NCI-H2081 treated with DMSO at 0.1 percent for 48 hours (cell line): ENCODE results near the gene HYAL2.
"Not testable (repeated sequence)": the region's sequence is repeated elsewhere in the genome, so short reads cannot be mapped to it uniquely, and the experiment has no call there.

Experiments
- DNase-seq: peaks from one replicate; lab custom pipeline; 2025; lab: John Stamatoyannopoulos, UW

The HYAL2 gene

GRCh38 chr3:50312041-50312440 is 10.5 kb downstream of the HYAL2 start:
- not testable (repeated sequence) for DNase-seq

- no peak for DNase-seq
Measured at GRCh38 chr3:50304601-50305000, 17.9 kb downstream of the HYAL2 start.

GRCh38 chr3:50303013-50303815 is 19.3 kb downstream of the HYAL2 start, which contains the start of gene HYAL1:
Gene HYAL1 (minus strand): TSS chr3:50303574. CDS start chr3:50302956, 618 bp downstream.
- DNase-seq = no peak

- no peak for DNase-seq
Measured at GRCh38 chr3:50302095-50303012, 20.2 kb downstream of the HYAL2 start.

- DNase-seq = no peak
Measured at GRCh38 chr3:50300681-50301254, 21.8 kb downstream of the HYAL2 start.

GRCh38 chr3:50299929-50300680 is 22.4 kb downstream of the HYAL2 start:
- DNase-seq = no peak

GRCh38 chr3:50299638-50299928 is 23.0 kb downstream of the HYAL2 start:
- DNase-seq = no peak

GRCh38 chr3:50298836-50299637 is 23.5 kb downstream of the HYAL2 start, which contains the start of the genes HYAL3 and NAA80:
Gene HYAL3 (minus strand): TSS chr3:50299405. CDS start chr3:50295602, 3,803 bp downstream.
Gene NAA80 (minus strand): TSS chr3:50299405. CDS start chr3:50297463, 1,942 bp downstream.
- peak; percentile 73 for DNase-seq

- no peak for DNase-seq
Measured at GRCh38 chr3:50297896-50298725, 24.4 kb downstream of the HYAL2 start.

GRCh38 chr3:50297384-50297775 is 25.2 kb downstream of the HYAL2 start:
- DNase-seq = no peak

- DNase-seq = no peak
Measured at GRCh38 chr3:50296721-50297383, 25.7 kb downstream of the HYAL2 start.

- no peak for DNase-seq
Measured at GRCh38 chr3:50295553-50296431, 26.8 kb downstream of the HYAL2 start.

- DNase-seq = no peak
Measured at GRCh38 chr3:50294492-50295403, 27.8 kb downstream of the HYAL2 start.

GRCh38 chr3:50294089-50294488 is 28.5 kb downstream of the HYAL2 start:
- no peak for DNase-seq

- DNase-seq = no peak
Measured at GRCh38 chr3:50293079-50293801, 29.3 kb downstream of the HYAL2 start.
